Ecto neural progenitor cell (in vitro differentiated cells): Measurements from ENCODE around the gene PLAA.
"Not testable (repeated sequence)": the region's sequence is repeated elsewhere in the genome, so short reads cannot be mapped to it uniquely, and the experiment has no call there.

ENCODE experiments used
- DNase-seq: peaks from one replicate; pipeline ENCODE4 v3.0.0-alpha.2; 2018; ENCODE audit warnings: low spot score

The PLAA gene

GRCh38 chr9:26928902-26929495, 18.0 kb downstream of the PLAA start:
- DNase-seq = no peak

DNA sequence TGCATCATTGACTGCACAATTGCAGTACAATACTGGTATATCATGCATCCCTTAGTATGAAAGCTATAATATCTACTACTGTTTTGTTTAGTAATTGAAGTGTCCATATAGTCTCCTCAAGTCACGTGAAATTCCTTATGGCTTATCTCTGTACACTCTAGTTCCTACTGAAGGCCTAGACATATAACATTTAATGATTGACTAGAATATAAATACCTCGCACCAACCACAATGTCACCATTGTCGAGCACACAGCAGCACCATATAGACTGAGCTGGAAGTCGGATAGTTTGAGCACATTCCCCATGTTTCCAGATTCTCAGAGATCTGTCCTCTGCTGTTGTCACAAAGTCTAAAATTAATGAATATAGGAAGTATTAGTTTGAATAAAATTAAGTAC, 21.4 kb downstream of the PLAA start:
- no peak for DNase-seq

DNA sequence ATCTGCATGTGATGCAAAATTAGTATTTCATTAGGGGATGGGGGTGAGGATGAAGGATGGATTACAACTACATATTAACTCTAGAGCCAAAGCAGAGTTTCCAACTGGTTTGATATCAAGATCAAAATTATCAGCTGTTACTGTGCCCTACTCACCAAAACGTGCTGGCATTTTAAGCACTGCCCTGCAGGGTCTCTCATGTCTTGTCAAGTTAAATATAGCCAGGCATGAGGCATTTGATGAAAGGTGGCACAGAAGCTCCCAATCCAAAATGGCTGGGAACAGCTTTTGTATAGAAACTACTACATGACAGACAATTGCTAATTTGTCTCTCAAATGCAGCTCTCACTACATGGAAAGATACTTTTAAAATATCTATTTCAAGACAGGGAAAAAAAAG, 27.3 kb downstream of the PLAA start:
- no peak for DNase-seq

- DNase-seq = no peak
Observed at GRCh38 chr9:26913138-26913668, 33.8 kb downstream of the PLAA start.

GRCh38 chr9:26904671-26905070, 42.4 kb downstream of the PLAA start:
- DNase-seq = no peak

GRCh38 chr9:26904070-26904469, 43.0 kb downstream of the PLAA start:
- DNase-seq = no peak

DNA sequence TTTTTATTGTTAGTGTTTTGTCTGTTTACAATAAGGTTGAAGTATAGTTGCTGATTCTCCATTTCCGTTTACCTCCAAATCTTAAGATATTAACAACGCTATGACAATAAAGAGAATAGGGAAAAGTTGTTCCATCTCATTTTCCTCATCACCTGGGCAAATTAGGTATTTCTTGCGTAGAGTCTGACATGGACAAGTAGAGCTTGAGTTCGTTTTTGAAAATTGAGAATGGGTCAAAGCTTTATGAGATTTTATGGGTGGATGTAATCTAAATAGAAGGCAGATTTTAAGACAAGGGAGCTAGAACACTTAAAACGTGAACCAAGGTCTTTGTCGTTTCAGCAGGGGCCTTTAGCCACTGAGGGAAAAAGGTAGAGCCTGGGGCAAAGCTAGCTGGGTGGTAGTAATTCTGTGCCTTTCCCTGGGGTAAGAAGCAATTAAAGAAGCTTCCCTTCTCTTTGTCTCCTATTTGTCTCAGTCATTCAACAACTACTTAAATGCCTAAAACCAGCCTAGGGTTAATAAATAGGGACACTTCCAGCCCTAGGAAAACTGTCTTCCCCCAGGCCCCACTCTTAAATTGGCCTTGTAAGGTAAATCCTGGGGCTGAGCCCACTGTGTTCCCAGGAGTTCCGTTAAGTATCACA, 53.9 kb downstream of the PLAA start:
- no peak for DNase-seq

DNA sequence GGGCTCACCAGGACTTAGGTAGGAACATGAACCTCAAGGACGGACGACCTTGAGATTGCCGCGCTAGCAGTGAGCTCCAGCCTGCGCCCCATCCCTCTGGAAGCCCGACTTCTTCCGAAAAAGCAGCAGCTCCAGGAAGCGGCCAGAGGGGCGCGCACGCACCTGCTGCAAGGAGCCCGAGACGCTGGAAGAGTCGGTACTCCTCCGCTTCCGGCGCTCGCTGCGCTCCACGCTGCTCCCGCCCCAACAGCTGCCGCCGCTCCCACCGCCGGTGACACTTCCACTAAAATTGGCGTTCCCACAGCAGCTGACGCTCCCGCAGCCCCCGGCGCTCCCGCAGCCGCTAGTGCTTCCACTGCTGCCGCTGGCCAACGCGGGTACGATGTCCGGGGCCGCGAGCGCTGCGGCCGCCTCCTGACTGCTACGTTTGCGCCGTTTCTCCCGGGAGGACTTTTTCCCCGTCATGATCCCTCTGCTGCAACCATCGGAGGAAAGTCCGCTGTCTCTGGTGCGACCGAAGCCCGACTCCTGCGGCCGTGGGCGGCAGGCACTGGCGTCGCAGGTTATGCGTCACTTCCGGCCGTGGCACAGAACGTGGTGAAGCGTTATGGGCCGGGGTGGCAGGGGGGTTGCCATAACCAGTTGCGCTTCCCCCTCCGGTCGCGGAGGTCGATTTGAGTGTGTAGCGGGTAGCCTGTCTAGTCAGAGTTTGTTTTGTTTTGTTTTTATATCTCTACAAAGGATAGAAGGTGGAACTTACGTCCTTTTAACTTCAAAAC, 54.6 kb downstream of the PLAA start, which contains the start of gene CAAP1:
Gene CAAP1, minus strand, starts transcription at position 552 of the 779 bp plus-strand sequence. Its CDS starts 87 bp downstream, at position 465.
- peak; percentile 93 for DNase-seq

GRCh38 chr9:26891726-26892125, 55.3 kb downstream of the PLAA start:
- DNase-seq = no peak

- DNase-seq = no peak
Observed at GRCh38 chr9:26888271-26888670, 58.8 kb downstream of the PLAA start.

DNA sequence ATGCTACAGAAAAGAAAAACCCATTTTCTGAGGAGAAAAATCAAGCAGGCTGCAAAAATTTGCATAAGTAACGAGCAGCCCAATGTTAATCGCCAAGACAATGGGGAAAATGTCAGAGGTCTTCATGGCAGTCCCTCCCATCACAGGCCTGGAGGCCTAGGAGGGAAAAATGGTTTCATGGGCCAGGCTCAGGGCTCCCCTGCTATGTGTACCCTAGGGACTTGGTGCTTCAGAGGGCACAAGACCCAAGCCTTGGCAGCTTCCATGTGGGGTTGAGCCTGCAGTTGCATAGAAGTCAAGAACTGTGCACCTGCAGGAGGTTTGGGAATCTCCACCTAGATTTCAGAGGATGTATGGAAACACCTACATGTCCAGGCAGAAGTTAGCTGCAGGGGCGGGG, 64.9 kb downstream of the PLAA start:
- DNase-seq = no peak

DNA sequence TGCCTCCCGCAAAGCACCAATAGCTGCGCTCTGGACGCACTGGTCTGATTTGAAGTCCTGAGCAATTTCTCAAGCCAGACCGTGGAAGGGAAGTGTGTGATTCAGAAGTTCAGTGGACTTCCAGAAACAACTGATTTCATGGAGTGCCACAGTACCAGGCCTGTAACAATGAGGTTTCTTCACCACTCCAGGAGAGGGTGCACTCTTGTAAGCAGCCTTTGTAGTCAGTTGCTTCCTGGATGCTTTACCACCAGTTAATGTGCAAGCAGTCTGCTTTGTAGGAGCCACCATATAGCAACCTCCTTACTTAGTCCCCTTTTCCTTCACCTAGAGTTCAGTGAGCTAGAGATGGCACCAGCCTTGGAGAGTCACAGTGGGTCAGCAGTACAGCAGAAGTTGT, 66.8 kb downstream of the PLAA start:
- DNase-seq = no peak

DNA sequence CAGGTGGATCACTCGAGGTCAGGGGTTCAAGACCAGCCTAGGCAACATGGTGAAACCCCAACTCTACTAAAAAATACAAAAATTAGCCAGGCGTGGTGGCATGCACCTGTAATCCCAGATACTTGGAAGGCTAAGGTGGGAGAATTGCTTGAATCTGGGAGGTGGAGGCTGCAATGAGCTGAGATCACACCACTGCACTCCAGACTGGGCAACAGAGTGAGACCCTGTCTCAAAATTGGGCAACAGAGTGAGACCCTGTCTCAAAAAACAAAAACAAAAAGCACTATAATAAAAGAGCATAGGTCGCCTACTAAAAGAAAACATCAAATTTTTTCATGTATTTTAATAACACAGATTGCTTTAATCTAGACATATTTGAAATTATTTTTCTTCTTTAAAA, 71.9 kb downstream of the PLAA start:
- not testable (repeated sequence) for DNase-seq

- DNase-seq = no peak
Observed at GRCh38 chr9:26870292-26870691, 76.8 kb downstream of the PLAA start.

- no peak for DNase-seq
Observed at GRCh38 chr9:26863074-26863473, 84.0 kb downstream of the PLAA start.

DNA sequence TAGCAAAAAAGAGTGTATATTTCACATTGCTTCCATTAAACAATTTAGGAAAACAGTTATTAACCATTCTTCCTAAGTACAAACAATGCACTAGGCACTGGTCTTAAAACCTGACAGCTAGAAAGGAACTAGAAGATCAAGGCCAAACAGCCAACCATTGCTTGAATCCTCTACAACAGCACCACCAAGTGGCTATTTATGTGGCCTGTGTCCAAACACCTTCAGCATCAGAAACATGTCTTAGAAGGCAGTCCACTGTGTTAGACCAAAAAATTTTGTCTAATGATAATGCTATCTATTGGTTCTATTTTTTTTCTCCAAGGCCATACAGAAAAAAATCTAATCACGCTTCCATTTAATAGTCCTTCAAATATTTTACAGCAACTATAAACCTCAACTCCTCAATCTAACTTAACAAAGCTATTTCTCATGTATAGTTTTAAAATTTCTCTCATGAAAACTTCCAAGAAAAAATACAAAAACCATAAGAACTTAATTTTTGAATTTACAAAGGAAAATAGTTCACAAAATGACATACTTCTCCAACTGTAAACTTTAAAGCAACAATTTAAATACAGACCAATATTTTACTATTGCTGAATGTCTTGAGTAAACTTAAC, 90.5 kb downstream of the PLAA start:
- DNase-seq = peak; percentile 51
